ENCODE results near the gene PLEKHM2. TPM values are rescaled to one million over a fixed set of nuclear protein-coding genes. Genes with fewer than 3 reads are reported as not detected.

PLEKHM2 gene
- polyA plus RNA-seq, 1 donor from 2014 or later = 40.1 TPM

- Histone ChIP-seq H3K4me2 (ENCODE audit: low read length) (no peak overlapping the region), H3K27me3 (ENCODE audit: insufficient read depth, low read depth, low read length) (no peaks in the 10 kb centered on the region), H3F3A (ENCODE audit: insufficient read depth, low read length, poor library complexity, severe bottlenecking) (no peaks in the 10 kb centered on the region), H4K20me1 (ENCODE audit: insufficient read depth) (no peaks in the 10 kb centered on the region), H3K9me2 (ENCODE audit: insufficient read depth, low read length) (no peaks in the 10 kb centered on the region), H3K79me2 (replicated peaks; ENCODE audit: insufficient read depth, low read length) (no peaks in the 10 kb centered on the region), H3K9me3 (ENCODE audit: low read length) (no peaks in the 10 kb centered on the region), H3K27ac (ENCODE audit: low read length) (no peak overlapping the region), H2AFZ (ENCODE audit: low read depth, low read length) (no peak overlapping the region), H3K4me3 (ENCODE audit: low read length) (no peak overlapping the region), H3K36me3 (ENCODE audit: insufficient read depth, low read length) (no peaks in the 10 kb centered on the region), H3K9ac (ENCODE audit: low read length) (no peak overlapping the region)
- TF ChIP-seq EP300 (conservative IDR thresholded peaks at IDR 0.05; ENCODE audit: poor library complexity, severe bottlenecking) = no peak
- no peak for TF ChIP-seq MXI1 (conservative IDR thresholded peaks at IDR 0.05; ENCODE audit: poor library complexity, severe bottlenecking)
- no peak for TF ChIP-seq TAF1 (IDR thresholded peaks at IDR 0.05; ENCODE audit: low read depth)
- TF ChIP-seq SMC3 (conservative IDR thresholded peaks at IDR 0.05; ENCODE audit: poor library complexity) = no peak
- no peak for TF ChIP-seq POLR2AphosphoS5 (IDR thresholded peaks at IDR 0.05)
- TF ChIP-seq, protein P1, sequence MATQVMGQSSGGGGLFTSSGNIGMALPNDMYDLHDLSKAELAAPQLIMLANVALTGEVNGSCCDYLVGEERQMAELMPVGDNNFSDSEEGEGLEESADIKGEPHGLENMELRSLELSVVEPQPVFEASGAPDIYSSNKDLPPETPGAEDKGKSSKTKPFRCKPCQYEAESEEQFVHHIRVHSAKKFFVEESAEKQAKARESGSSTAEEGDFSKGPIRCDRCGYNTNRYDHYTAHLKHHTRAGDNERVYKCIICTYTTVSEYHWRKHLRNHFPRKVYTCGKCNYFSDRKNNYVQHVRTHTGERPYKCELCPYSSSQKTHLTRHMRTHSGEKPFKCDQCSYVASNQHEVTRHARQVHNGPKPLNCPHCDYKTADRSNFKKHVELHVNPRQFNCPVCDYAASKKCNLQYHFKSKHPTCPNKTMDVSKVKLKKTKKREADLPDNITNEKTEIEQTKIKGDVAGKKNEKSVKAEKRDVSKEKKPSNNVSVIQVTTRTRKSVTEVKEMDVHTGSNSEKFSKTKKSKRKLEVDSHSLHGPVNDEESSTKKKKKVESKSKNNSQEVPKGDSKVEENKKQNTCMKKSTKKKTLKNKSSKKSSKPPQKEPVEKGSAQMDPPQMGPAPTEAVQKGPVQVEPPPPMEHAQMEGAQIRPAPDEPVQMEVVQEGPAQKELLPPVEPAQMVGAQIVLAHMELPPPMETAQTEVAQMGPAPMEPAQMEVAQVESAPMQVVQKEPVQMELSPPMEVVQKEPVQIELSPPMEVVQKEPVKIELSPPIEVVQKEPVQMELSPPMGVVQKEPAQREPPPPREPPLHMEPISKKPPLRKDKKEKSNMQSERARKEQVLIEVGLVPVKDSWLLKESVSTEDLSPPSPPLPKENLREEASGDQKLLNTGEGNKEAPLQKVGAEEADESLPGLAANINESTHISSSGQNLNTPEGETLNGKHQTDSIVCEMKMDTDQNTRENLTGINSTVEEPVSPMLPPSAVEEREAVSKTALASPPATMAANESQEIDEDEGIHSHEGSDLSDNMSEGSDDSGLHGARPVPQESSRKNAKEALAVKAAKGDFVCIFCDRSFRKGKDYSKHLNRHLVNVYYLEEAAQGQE (IDR thresholded peaks at IDR 0.05; ENCODE audit: borderline replicate concordance) = no peak
- no peak for TF ChIP-seq EZH2 (IDR thresholded peaks at IDR 0.05; ENCODE audit: borderline replicate concordance, insufficient read depth, low read length, poor library complexity, severe bottlenecking)
- no peak for TF ChIP-seq CTCF (IDR thresholded peaks at IDR 0.05; ENCODE audit: poor library complexity, severe bottlenecking)
- no peak for TF ChIP-seq RAD21 (conservative IDR thresholded peaks at IDR 0.05)
Measured at GRCh38 chr1:15730936-15731335, 46.8 kb downstream of the PLEKHM2 start.

GRCh38 chr1:15731735-15732685, 47.9 kb downstream of the PLEKHM2 start:
- Histone ChIP-seq H3F3A (ENCODE audit: insufficient read depth, low read length, poor library complexity, severe bottlenecking) (no peaks in the 10 kb centered on the region), H3K79me2 (replicated peaks; ENCODE audit: insufficient read depth, low read length) (no peaks in the 10 kb centered on the region), H3K27me3 (ENCODE audit: insufficient read depth, low read depth, low read length) (no peaks in the 10 kb centered on the region), H3K9me2 (ENCODE audit: insufficient read depth, low read length) (no peaks in the 10 kb centered on the region), H3K4me3 (ENCODE audit: low read length) (no peak overlapping the region), H3K4me2 (ENCODE audit: low read length) (no peak overlapping the region), H2AFZ (ENCODE audit: low read depth, low read length) (no peak overlapping the region), H3K9ac (ENCODE audit: low read length) (no peak overlapping the region), H4K20me1 (ENCODE audit: insufficient read depth) (no peaks in the 10 kb centered on the region), H3K27ac (ENCODE audit: low read length) (no peak overlapping the region), H3K9me3 (ENCODE audit: low read length) (no peaks in the 10 kb centered on the region), H3K36me3 (ENCODE audit: insufficient read depth, low read length) (no peaks in the 10 kb centered on the region)
- TF ChIP-seq CTCF (IDR thresholded peaks at IDR 0.05; ENCODE audit: poor library complexity, severe bottlenecking) = no peak
- TF ChIP-seq EZH2 (IDR thresholded peaks at IDR 0.05; ENCODE audit: borderline replicate concordance, insufficient read depth, low read length, poor library complexity, severe bottlenecking) = no peak
- no peak for TF ChIP-seq EP300 (conservative IDR thresholded peaks at IDR 0.05; ENCODE audit: poor library complexity, severe bottlenecking)
- TF ChIP-seq, protein P1 (IDR thresholded peaks at IDR 0.05; ENCODE audit: borderline replicate concordance) = no peak
- TF ChIP-seq MXI1 (conservative IDR thresholded peaks at IDR 0.05; ENCODE audit: poor library complexity, severe bottlenecking) = no peak
- TF ChIP-seq POLR2AphosphoS5 (IDR thresholded peaks at IDR 0.05) = no peak
- TF ChIP-seq TAF1 (IDR thresholded peaks at IDR 0.05; ENCODE audit: low read depth) = no peak
- no peak for TF ChIP-seq SMC3 (conservative IDR thresholded peaks at IDR 0.05; ENCODE audit: poor library complexity)
- TF ChIP-seq RAD21 (conservative IDR thresholded peaks at IDR 0.05) = no peak
